ENCODE measurements around the gene PDGFB.

The PDGFB gene

GRCh38 chr22:39244496-39245129 is at the start of gene PDGFB:
Gene PDGFB, minus strand, starts transcription at chr22:39244982. Its CDS starts 1,019 bp downstream, at chr22:39243963.
- no peak for DNase-seq

- DNase-seq, result no peak
Measured at GRCh38 chr22:39293766-39294368, 49.1 kb upstream of the PDGFB start.

- DNase-seq, result no peak
Measured at GRCh38 chr22:39292561-39293074, 47.8 kb upstream of the PDGFB start.

DNA sequence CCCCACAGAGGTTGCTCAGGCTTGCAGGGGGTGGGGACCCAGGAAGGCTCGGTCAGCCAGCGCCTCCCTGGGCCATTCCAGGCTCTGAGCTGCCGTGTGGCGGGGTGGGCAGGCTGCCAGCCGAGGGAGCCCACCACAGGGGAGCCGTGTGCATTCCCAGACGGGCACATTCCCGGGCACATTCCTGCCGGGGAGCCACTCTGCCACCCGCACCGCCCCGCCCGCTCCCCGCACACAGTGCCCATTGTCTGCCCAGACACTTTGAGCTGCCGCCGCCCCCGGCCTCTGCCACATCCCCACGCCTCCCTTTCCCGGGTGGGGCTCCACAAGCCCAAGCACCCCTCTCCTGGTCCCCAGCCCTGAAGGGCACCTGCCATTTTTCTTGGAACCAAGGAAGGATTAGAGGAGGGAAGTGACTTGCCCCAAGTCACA is 47.3 kb upstream of the PDGFB start:
- no peak for DNase-seq

GRCh38 chr22:39291523-39291922 is 46.7 kb upstream of the PDGFB start:
- no peak for DNase-seq

DNA sequence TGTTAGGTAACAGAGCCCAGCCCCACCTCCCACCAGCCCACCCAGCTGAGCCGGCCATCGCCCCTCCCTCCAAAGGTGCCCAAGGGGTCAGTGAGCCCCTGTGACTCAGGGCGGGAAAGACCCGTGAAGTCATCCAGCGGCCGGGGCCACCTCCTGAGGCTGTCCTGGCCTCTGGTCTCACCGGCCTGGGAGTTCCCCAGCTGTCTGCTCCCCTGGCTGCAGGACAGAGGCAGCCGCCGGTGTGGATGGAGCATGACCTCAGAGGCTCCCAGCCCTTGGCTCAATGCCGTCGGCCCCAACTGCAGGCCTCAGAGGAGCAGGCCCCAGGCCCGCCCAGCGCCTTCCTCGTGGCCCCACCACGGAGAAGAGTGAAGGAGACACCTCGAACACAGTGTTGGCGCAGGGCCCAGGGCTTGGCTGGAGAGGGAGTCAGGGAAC is 46.0 kb upstream of the PDGFB start:
- no peak for DNase-seq

- DNase-seq, result no peak
Measured at GRCh38 chr22:39289975-39290720, 45.4 kb upstream of the PDGFB start.

- DNase-seq, result no peak
Measured at GRCh38 chr22:39289533-39289932, 44.8 kb upstream of the PDGFB start.

- DNase-seq, result no peak
Measured at GRCh38 chr22:39288135-39288898, 43.5 kb upstream of the PDGFB start.

DNA sequence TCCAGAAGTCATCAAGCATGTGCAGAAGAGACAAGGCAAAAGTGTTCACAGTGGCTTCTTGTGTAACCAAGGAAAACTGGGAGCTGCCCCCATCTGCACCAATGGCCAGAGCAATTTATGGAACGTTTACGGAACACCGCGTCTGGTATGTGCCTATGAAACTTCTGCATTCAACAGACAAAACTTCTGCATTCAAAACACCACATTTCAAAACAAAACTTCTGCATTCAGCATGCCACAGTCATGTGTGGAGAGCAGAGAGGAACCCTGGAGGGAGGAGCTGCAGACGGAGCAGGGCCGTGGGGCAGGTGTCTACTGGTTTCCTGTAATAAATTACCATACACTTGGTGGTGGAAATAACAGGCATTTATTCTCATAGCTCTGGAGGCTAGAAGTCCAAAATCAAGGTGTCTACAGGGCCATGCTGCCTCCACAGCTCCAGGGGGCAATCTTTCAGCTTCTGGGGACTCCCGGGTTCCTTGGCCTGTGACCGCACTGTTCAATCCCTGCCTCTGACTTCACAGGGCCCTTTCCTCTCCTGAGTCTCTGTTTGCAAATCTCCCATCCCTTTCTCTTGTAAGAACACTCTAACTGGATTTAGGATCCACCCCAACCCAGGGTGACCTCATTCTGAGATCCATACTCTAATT is 42.4 kb upstream of the PDGFB start:
- DNase-seq, result no peak

DNA sequence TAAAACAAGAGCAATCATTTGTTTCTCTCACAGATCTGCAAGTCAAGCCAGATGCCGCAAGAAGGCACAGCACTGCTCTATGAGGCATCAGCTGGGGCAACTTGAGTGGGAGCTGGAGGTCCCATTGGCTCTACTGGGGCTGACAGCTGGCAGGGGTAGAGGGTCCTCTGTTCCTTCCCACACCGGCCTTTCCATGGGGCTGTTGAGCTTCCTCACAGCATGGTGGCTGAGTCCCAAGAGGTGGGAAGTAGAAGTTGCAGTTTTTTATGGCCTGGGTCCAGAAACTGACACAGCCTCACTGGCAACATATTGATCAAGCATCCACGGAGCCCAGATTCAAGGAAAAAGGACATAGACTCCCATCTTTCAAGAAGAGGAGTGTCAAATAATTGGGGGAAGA is 40.2 kb upstream of the PDGFB start:
- DNase-seq, result no peak

DNA sequence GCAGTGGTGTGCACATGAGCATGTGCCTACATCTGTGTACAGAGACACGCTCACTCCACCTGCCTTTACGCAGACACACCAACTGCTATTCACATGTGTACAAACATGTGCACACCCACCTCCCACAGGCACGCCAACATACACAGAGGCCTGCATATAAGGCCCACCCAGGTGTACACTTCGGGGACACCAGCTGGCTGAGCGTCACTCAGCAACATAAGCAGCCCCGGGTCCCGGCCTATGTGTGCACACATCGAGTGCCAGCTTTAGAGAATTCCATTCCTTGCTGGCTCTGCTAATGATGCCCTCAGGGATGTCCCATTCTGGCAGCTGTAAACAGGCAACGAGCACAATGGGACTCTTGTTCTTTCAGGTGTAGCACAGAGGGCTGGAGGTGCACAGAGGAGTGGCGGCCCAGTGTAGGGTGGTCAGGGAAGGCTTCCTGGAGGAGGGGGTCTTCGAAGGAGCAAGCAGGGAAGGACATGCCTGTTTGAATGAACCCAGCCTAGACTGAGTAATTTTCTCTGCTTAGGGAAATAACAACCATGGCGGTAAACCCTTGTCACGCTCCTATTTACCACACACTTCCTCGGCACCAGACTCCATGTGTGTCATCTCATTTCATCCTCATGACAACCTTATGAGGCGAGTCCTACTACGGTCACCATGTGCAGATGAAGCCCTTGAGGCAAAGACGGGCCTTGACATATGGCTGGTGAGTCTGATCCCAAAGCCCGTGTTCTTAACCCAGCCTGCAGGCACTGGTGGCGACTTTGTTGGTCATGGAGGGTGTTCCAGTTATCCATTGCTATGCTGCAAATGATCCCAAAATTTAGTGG is 39.6 kb upstream of the PDGFB start:
- no peak for DNase-seq

- no peak for DNase-seq
Measured at GRCh38 chr22:39283322-39284141, 38.8 kb upstream of the PDGFB start.

DNA sequence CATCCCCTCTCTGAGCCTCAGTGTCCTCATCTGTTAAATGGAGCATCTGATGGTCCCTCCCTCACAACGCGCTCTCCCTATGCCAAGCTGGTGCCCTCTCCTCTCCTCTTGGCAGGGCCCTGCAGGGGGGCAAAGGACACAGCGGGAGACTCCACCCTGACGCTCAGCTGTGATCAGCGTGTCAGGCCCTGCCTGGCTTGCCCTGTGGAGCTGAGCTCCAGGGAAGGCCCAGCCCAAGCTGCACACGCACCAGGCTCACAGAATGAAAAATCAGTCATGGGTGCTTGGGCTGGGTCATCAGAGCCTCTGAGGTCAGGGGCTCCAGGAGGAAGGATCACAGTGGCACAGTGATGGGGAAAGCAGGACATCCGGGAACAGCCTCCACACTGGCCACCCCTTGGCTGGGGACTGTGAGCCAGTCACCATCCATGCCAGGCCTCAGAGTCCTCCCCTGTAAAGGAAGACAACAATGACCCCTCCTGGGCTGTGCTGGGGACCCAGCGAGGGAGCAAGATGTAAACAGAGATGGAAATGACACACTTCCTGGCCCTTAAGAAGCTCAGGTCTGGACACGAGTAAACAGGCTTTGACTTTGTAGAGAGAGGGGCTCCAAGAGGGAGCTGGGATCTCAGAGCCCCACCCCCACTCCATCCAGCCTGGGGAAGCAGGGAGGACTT is 38.0 kb upstream of the PDGFB start:
- DNase-seq, result no peak

DNA sequence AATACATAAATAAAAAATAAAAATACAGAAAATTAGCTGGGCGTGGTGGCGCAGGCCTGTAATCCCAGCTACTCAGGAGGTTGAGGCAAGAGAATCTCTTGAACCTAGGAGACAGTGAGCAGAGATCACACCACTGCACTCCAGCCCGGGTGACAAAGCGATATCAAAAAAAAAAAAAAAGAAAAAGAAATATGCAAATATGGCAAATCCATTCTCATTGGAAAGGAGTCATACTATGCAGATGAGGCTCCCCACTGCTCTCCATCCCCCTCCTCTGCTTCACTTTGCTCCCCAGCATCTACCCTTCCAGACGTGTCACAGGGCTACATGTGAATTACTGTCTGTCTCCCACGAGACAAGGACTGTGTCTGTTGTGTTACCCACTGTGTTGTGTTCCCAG is 36.3 kb upstream of the PDGFB start:
- DNase-seq, result no peak

GRCh38 chr22:39280250-39280649 is 35.5 kb upstream of the PDGFB start:
- DNase-seq, result no peak

GRCh38 chr22:39279170-39279850 is 34.5 kb upstream of the PDGFB start:
- DNase-seq, result no peak

- DNase-seq, result no peak
Measured at GRCh38 chr22:39278040-39278439, 33.3 kb upstream of the PDGFB start.

- no peak for DNase-seq
Measured at GRCh38 chr22:39277142-39277607, 32.4 kb upstream of the PDGFB start.
